Astrocyte (in vitro differentiated cells and primary cell): ENCODE data around the gene KMT2A. TPM values are rescaled to one million over a fixed set of nuclear protein-coding genes. Genes with fewer than 3 reads are reported as not detected.

ENCODE experiments used
- DNase-seq: peaks from one replicate; pipeline ENCODE4 v3.0.0-alpha.2; 2010; ENCODE audit warnings: low read depth
- FAIRE-seq: peaks from 2 replicates; lab custom pipeline; 2011; peaks lifted over from hg19 to GRCh38; lab: Jason Lieb, UNC
- H2AFZ ChIP-seq: 2 replicates; pipeline ENCODE4 v1.6.0; 2012; ENCODE audit warnings: low read depth, low read length, inconsistent platforms
- H3K27ac ChIP-seq: 2 replicates; pipeline ENCODE4 v1.5.1; 2011; ENCODE audit warnings: low read depth, low read length, inconsistent platforms
- H3K27me3 ChIP-seq: 2 replicates; pipeline ENCODE4 v1.6.0; 2011; ENCODE audit warnings: low read length, inconsistent platforms; ENCODE audit not compliant: insufficient read depth
- H3K36me3 ChIP-seq: 2 replicates; pipeline ENCODE4 v1.5.1; 2011; ENCODE audit warnings: low read length, inconsistent platforms; ENCODE audit not compliant: insufficient read depth
- H3K4me1 ChIP-seq: 2 replicates; pipeline ENCODE4 v1.5.1; 2011; ENCODE audit warnings: low read length, inconsistent platforms; ENCODE audit not compliant: insufficient read depth
- H3K4me2 ChIP-seq: 2 replicates; pipeline ENCODE4 v1.6.0; 2012; ENCODE audit warnings: low read length, inconsistent platforms
- H3K4me3 ChIP-seq: 2 replicates; pipeline ENCODE4 v1.5.1; 2011; ENCODE audit warnings: low read depth, mild to moderate bottlenecking, low read length, inconsistent platforms; ENCODE audit not compliant: insufficient read depth
- H3K79me2 ChIP-seq: 2 replicates; pipeline ENCODE4 v1.6.0; 2012; ENCODE audit warnings: mild to moderate bottlenecking, low read length, inconsistent platforms; ENCODE audit not compliant: insufficient read depth
- H3K9ac ChIP-seq: 2 replicates; pipeline ENCODE4 v1.6.0; 2012; ENCODE audit warnings: mild to moderate bottlenecking, low read length, inconsistent platforms
- H3K9me3 ChIP-seq: 2 replicates; pipeline ENCODE4 v1.5.1; 2012; ENCODE audit warnings: low read depth, mild to moderate bottlenecking, low read length, inconsistent platforms; ENCODE audit not compliant: insufficient read depth
- H4K20me1 ChIP-seq: 2 replicates; pipeline ENCODE4 v1.6.0; 2012; ENCODE audit warnings: low read length, inconsistent platforms; ENCODE audit not compliant: insufficient read depth
- H3K27ac Mint-ChIP-seq: one replicate; pipeline ENCODE4 v1.8.0; 2021; ENCODE audit warnings: mild to moderate bottlenecking, mixed read lengths; ENCODE audit not compliant: unreplicated experiment
- H3K27me3 Mint-ChIP-seq: one replicate; pipeline ENCODE4 v1.8.0; 2021; ENCODE audit warnings: low read depth, mixed read lengths; ENCODE audit not compliant: unreplicated experiment
- H3K36me3 Mint-ChIP-seq: one replicate; pipeline ENCODE4 v1.8.0; 2021; ENCODE audit warnings: low read depth, mixed read lengths; ENCODE audit not compliant: unreplicated experiment
- H3K4me1 Mint-ChIP-seq: one replicate; pipeline ENCODE4 v1.8.0; 2021; ENCODE audit warnings: low read depth, mixed read lengths; ENCODE audit not compliant: unreplicated experiment
- H3K4me3 Mint-ChIP-seq: one replicate; pipeline ENCODE4 v1.8.0; 2021; ENCODE audit warnings: mild to moderate bottlenecking, moderate library complexity, mixed read lengths; ENCODE audit not compliant: unreplicated experiment
- H3K9me3 Mint-ChIP-seq: one replicate; pipeline ENCODE4 v1.8.0; 2021; ENCODE audit warnings: mild to moderate bottlenecking, mixed read lengths; ENCODE audit not compliant: unreplicated experiment
- CTCF ChIP-seq: IDR thresholded peaks from 2 replicates; pipeline ENCODE4 v1.5.1; 2011; ENCODE audit warnings: low read depth, mild to moderate bottlenecking, inconsistent platforms, low read length, moderate library complexity; ENCODE audit not compliant: insufficient read depth
- EZH2 ChIP-seq: IDR thresholded peaks from 2 replicates; pipeline ENCODE4 v1.6.1; 2012; ENCODE audit warnings: mild to moderate bottlenecking, low read length, inconsistent platforms; ENCODE audit not compliant: insufficient read depth
- total RNA-seq: library from RNA; stranded (reverse); gene quantifications from 2 replicates; pipeline ENCODE4 v1.2.1, GENCODE V29; 2021

The KMT2A gene
- total RNA-seq, 1 donor from 2014 or later, result 60.0 TPM

DNA sequence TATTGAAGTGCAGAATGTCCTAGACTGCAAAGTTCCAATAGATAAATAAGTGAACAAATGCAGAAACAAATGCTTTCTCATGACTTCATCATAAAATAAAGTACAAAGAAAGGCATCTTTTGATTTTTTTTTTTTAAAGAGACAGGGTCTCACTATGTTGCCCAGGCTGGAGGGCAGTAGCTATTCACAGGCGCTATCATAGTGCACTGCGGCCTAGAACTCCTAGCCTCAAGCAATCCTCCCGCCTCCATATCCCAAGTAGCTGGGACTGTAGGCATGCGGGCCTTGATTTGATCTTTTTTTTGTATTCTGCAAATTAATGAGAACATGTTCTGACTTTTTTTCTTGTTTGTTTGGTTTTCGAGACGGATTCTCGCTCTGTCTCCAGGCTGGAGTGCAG is 138.3 kb downstream of the KMT2A start:
- Histone ChIP-seq H4K20me1 (peaks cover 65% of the 10 kb centered on the region), H3K9ac (no peak overlapping the region), H3K9me3 (no peaks in the 10 kb centered on the region), H3K27me3 (no peaks in the 10 kb centered on the region), H3K27ac (no peak overlapping the region), H3K4me1 (peaks cover 12% of the 10 kb centered on the region), H3K4me2 (peak overlapping the region; percentile 94), H3K79me2 (peaks cover 83% of the 10 kb centered on the region), H3K4me3 (peak overlapping the region; percentile 93), H2AFZ (no peak overlapping the region), H3K36me3 (peaks cover 3% of the 10 kb centered on the region)
- H3K4me1 Mint-ChIP-seq, result peaks cover 13% of the 10 kb centered on the region
- H3K27me3 Mint-ChIP-seq, result no peaks in the 10 kb centered on the region
- peak overlapping the region; percentile 82 for H3K4me3 Mint-ChIP-seq
- TF ChIP-seq CTCF (no peak), EZH2 (no peak)
- no peaks in the 10 kb centered on the region for H3K9me3 Mint-ChIP-seq
- FAIRE-seq (no peak), DNase-seq (no peak)
- no peaks in the 10 kb centered on the region for H3K36me3 Mint-ChIP-seq
- peak overlapping the region; percentile 63 for H3K27ac Mint-ChIP-seq

Other genes with a start within 250 kb of the KMT2A start
- not detected in 2 replicates for gene JAML, start 211.5 kb upstream of the KMT2A start, total RNA-seq
- gene MPZL3, start 184.1 kb upstream of the KMT2A start, total RNA-seq, result 8.2 and 8.5 TPM in 2 replicates
- gene MPZL2, start 172.2 kb upstream of the KMT2A start, total RNA-seq, result 0.50 and 0.95 TPM in 2 replicates
- gene CD3E, start 131.8 kb upstream of the KMT2A start, total RNA-seq, result not detected in 2 replicates
- gene CD3D, start 93.8 kb upstream of the KMT2A start, total RNA-seq, result 0.61 TPM in 1 of 2 replicates, not detected in the other
- gene CD3G, start 92.1 kb upstream of the KMT2A start, total RNA-seq, result not detected in 2 replicates
- gene UBE4A, start 76.9 kb upstream of the KMT2A start, total RNA-seq, result 38.8 and 40.6 TPM in 2 replicates
- gene ATP5MG, start 34.9 kb upstream of the KMT2A start, total RNA-seq, result 182 and 194 TPM in 2 replicates
- 0.43 and 0.84 TPM in 2 replicates for gene TTC36, start 91.0 kb downstream of the KMT2A start, total RNA-seq
- gene TMEM25, start 94.7 kb downstream of the KMT2A start, total RNA-seq, result 18.2 and 19.0 TPM in 2 replicates
- 14.0 and 16.5 TPM in 2 replicates for gene IFT46, start 129.4 kb downstream of the KMT2A start, total RNA-seq
- gene ARCN1, start 135.9 kb downstream of the KMT2A start, total RNA-seq, result 255 and 289 TPM in 2 replicates
- gene PHLDB1, start 171.1 kb downstream of the KMT2A start, total RNA-seq, result 179 and 194 TPM in 2 replicates
- gene TREH, start 243.2 kb downstream of the KMT2A start, total RNA-seq, result not detected in 2 replicates